ENCODE measurements around the gene GREM2. TPM values are rescaled to one million over a fixed set of nuclear protein-coding genes. Genes with fewer than 3 reads are reported as not detected.

GREM2 gene
- total and polyA plus RNA-seq, 2 experiments from 2014 or later: 0.18 to 0.21 TPM

- H3K9me3 Mint-ChIP-seq: no peaks in the 10 kb centered on the region
- H3K4me2 ChIP-seq: no peak overlapping the region
- H3K36me3 Mint-ChIP-seq (ENCODE audit: low read depth): no peaks in the 10 kb centered on the region
- DNase-seq (ENCODE audit: low spot score): no peak
- no peak overlapping the region for H3K27ac Mint-ChIP-seq
- H3K4me3 ChIP-seq: no peak overlapping the region
- H3K27me3 Mint-ChIP-seq (ENCODE audit: insufficient read depth, low read depth, poor library complexity): no peaks in the 10 kb centered on the region
- H4K20me1 ChIP-seq (replicated peaks; ENCODE audit: insufficient read depth): no peaks in the 10 kb centered on the region
- no peaks in the 10 kb centered on the region for H3K79me2 ChIP-seq (replicated peaks; ENCODE audit: insufficient read depth)
- no peak overlapping the region for H3K27ac ChIP-seq (ENCODE audit: low read depth)
- no peak overlapping the region for H3K4me3 Mint-ChIP-seq
- H3K9me2 ChIP-seq (ENCODE audit: insufficient read depth): no peaks in the 10 kb centered on the region
- no peak overlapping the region for H2AFZ ChIP-seq
- no peaks in the 10 kb centered on the region for H3F3A ChIP-seq (replicated peaks; ENCODE audit: low read depth)
- no peak for TF ChIP-seq JUNB (IDR thresholded peaks at IDR 0.05; ENCODE audit: unreplicated experiment)
- TF ChIP-seq CTCF (conservative IDR thresholded peaks at IDR 0.05; ENCODE audit: low read depth in 2 of 2): no peak
- TF ChIP-seq CREB1 (CRISPR knock-in tag; IDR thresholded peaks at IDR 0.05; ENCODE audit: low read depth): no peak
- TF ChIP-seq POLR2AphosphoS5 (IDR thresholded peaks at IDR 0.05; ENCODE audit: low read depth): no peak
- no peak for TF ChIP-seq NANOG (IDR thresholded peaks at IDR 0.05; ENCODE audit: borderline replicate concordance)
- TF ChIP-seq, protein P1, sequence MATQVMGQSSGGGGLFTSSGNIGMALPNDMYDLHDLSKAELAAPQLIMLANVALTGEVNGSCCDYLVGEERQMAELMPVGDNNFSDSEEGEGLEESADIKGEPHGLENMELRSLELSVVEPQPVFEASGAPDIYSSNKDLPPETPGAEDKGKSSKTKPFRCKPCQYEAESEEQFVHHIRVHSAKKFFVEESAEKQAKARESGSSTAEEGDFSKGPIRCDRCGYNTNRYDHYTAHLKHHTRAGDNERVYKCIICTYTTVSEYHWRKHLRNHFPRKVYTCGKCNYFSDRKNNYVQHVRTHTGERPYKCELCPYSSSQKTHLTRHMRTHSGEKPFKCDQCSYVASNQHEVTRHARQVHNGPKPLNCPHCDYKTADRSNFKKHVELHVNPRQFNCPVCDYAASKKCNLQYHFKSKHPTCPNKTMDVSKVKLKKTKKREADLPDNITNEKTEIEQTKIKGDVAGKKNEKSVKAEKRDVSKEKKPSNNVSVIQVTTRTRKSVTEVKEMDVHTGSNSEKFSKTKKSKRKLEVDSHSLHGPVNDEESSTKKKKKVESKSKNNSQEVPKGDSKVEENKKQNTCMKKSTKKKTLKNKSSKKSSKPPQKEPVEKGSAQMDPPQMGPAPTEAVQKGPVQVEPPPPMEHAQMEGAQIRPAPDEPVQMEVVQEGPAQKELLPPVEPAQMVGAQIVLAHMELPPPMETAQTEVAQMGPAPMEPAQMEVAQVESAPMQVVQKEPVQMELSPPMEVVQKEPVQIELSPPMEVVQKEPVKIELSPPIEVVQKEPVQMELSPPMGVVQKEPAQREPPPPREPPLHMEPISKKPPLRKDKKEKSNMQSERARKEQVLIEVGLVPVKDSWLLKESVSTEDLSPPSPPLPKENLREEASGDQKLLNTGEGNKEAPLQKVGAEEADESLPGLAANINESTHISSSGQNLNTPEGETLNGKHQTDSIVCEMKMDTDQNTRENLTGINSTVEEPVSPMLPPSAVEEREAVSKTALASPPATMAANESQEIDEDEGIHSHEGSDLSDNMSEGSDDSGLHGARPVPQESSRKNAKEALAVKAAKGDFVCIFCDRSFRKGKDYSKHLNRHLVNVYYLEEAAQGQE (IDR thresholded peaks at IDR 0.05; ENCODE audit: unreplicated experiment): no peak
- no peak for TF ChIP-seq ZNF462 (CRISPR knock-in tag; IDR thresholded peaks at IDR 0.05)
- TF ChIP-seq ZNF114 (CRISPR knock-in tag; IDR thresholded peaks at IDR 0.05): no peak
- no peak for TF ChIP-seq EZH2 (IDR thresholded peaks at IDR 0.05; ENCODE audit: low read depth, unreplicated experiment)
- TF ChIP-seq EZH2phosphoT487 (IDR thresholded peaks at IDR 0.05; ENCODE audit: unreplicated experiment): no peak
- ATAC-seq: no peak
- no peaks in the 10 kb centered on the region for H3K36me3 ChIP-seq (ENCODE audit: insufficient read depth)
- H3K4me1 ChIP-seq (ENCODE audit: insufficient read depth): peaks cover 7% of the 10 kb centered on the region
- peaks cover 10% of the 10 kb centered on the region for H3K4me1 Mint-ChIP-seq
- H3K27me3 ChIP-seq (ENCODE audit: insufficient read depth): no peaks in the 10 kb centered on the region
Measured at GRCh38 chr1:240522122-240522822, 89.7 kb downstream of the GREM2 start.
